Osteocyte (in vitro differentiated cells): Measurements from ENCODE around the gene SPATA7. TPM values are rescaled to one million over a fixed set of nuclear protein-coding genes. Genes with fewer than 3 reads are reported as not detected.

Experiments used
- DNase-seq: peaks from one replicate; pipeline ENCODE4 v3.0.0; 2021; ENCODE audit warnings: mixed read lengths; ENCODE audit not compliant: unreplicated experiment; ENCODE audit errors: extremely low spot score
- H3K27ac Mint-ChIP-seq: one replicate; pipeline ENCODE4 v1.8.0; 2021; ENCODE audit warnings: mild to moderate bottlenecking, mixed read lengths; ENCODE audit not compliant: unreplicated experiment
- H3K27me3 Mint-ChIP-seq: one replicate; pipeline ENCODE4 v1.8.0; 2021; ENCODE audit warnings: mixed read lengths; ENCODE audit not compliant: unreplicated experiment
- H3K36me3 Mint-ChIP-seq: one replicate; pipeline ENCODE4 v1.8.0; 2021; ENCODE audit warnings: mixed read lengths; ENCODE audit not compliant: unreplicated experiment
- H3K4me1 Mint-ChIP-seq: one replicate; pipeline ENCODE4 v1.8.0; 2021; ENCODE audit warnings: mixed read lengths; ENCODE audit not compliant: unreplicated experiment
- H3K4me3 Mint-ChIP-seq: one replicate; pipeline ENCODE4 v1.8.0; 2021; ENCODE audit warnings: mild to moderate bottlenecking, moderate library complexity, mixed read lengths; ENCODE audit not compliant: unreplicated experiment
- H3K9me3 Mint-ChIP-seq: one replicate; pipeline ENCODE4 v1.8.0; 2021; ENCODE audit warnings: mixed read lengths; ENCODE audit not compliant: unreplicated experiment
- total RNA-seq: library from RNA; stranded (reverse); gene quantifications from 2 replicates; pipeline ENCODE4 v1.2.1, GENCODE V29; 2021
- TF ChIP-seq, protein P1 (sequence below): fragments of 200-600 bp; sonication (generic); IDR thresholded peaks from 2 replicates; pipeline ENCODE4 v1.5.0; 2021; ENCODE audit warnings: antibody characterized with exemption, mild to moderate bottlenecking, moderate library complexity

Gene SPATA7
- total RNA-seq, 1 donor from 2014 or later: 13.2 TPM

DNA sequence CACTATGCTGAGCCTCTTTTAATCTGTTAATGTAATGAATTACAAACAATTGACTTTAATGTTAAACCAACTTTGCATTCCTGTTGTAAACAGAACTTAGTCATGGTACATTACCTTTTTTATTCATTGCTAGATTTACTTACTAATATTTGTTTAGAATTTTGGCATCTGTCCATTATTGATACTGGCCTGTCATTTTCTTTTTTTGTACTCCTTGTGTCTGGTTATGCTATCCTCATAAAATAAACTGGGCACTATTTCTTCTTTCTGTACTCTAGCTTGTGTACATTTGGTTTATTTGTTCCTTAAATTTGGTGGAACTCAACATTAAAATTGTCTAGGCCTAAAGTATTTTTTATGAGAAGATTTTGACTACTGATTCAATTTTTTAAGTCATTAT is 32.1 kb downstream of the SPATA7 start:
- peaks cover 30% of the 10 kb centered on the region for H3K9me3 Mint-ChIP-seq

GRCh38 chr14:88420187-88420586 is 34.7 kb downstream of the SPATA7 start:
- no peaks in the 10 kb centered on the region for H3K27me3 Mint-ChIP-seq
- DNase-seq: no peak

More for the DNA sequence above, 32.1 kb downstream of the SPATA7 start:
- Mint-ChIP-seq H3K4me1 (no peaks in the 10 kb centered on the region), H3K27ac (no peak overlapping the region), H3K4me3 (no peak overlapping the region), H3K36me3 (peaks cover 57% of the 10 kb centered on the region), H3K27me3 (no peaks in the 10 kb centered on the region)
- TF ChIP-seq, protein P1, sequence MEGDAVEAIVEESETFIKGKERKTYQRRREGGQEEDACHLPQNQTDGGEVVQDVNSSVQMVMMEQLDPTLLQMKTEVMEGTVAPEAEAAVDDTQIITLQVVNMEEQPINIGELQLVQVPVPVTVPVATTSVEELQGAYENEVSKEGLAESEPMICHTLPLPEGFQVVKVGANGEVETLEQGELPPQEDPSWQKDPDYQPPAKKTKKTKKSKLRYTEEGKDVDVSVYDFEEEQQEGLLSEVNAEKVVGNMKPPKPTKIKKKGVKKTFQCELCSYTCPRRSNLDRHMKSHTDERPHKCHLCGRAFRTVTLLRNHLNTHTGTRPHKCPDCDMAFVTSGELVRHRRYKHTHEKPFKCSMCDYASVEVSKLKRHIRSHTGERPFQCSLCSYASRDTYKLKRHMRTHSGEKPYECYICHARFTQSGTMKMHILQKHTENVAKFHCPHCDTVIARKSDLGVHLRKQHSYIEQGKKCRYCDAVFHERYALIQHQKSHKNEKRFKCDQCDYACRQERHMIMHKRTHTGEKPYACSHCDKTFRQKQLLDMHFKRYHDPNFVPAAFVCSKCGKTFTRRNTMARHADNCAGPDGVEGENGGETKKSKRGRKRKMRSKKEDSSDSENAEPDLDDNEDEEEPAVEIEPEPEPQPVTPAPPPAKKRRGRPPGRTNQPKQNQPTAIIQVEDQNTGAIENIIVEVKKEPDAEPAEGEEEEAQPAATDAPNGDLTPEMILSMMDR: no peak
- DNase-seq: no peak

DNA sequence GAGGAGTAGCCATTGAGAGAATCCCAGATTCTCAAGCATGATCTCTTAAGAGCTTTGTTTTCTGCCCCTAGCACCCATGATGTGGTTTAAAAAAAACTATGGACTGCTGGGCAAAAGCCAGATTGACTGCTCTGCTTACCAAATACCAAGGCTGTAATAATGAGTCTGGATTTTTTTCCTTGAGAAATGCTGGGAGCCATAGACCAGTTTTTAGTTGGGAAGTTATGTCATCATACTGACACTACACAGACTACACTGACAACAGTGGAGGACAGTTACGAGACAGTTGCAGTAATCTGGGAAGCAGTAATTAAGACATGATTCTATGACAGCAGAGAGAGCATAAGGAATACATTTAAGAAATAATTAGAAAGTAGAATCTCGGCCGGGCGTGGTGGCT is 35.8 kb downstream of the SPATA7 start:
- H3K27me3 Mint-ChIP-seq: no peaks in the 10 kb centered on the region
- H3K27ac Mint-ChIP-seq: no peak overlapping the region
- H3K9me3 Mint-ChIP-seq: peaks cover 8% of the 10 kb centered on the region
- TF ChIP-seq, protein P1: no peak
- H3K4me1 Mint-ChIP-seq: peaks cover 4% of the 10 kb centered on the region
- H3K4me3 Mint-ChIP-seq: no peak overlapping the region
- H3K36me3 Mint-ChIP-seq: peaks cover 28% of the 10 kb centered on the region
- DNase-seq: no peak

More at GRCh38 chr14:88420187-88420586, 34.7 kb downstream of the SPATA7 start:
- Mint-ChIP-seq H3K36me3 (peaks cover 37% of the 10 kb centered on the region), H3K9me3 (peaks cover 14% of the 10 kb centered on the region), H3K27ac (no peak overlapping the region), H3K4me3 (no peak overlapping the region), H3K4me1 (peaks cover 3% of the 10 kb centered on the region)
- TF ChIP-seq, protein P1: no peak

DNA sequence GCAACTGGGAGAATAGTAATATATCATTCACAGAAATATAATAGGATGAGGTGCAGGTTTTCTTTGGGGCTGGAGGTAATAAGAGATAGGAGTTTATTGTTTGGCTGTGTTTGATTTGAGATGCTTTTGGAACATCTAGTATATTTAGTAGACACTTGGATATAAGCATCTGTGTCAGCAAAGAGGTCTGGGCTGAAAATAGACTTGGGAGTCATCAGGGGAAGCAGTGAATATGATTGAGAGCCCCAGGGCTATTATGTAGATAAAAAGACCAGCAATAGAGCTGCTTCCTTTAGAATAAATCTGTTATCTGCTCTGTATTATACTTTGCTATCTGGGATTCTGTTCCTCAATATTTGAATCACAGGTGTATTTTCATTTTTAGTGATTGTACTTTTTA is 36.6 kb downstream of the SPATA7 start:
- Mint-ChIP-seq H3K27me3 (no peaks in the 10 kb centered on the region), H3K36me3 (peaks cover 28% of the 10 kb centered on the region), H3K4me3 (no peak overlapping the region), H3K9me3 (peaks cover 8% of the 10 kb centered on the region), H3K27ac (no peak overlapping the region), H3K4me1 (peaks cover 6% of the 10 kb centered on the region)
- DNase-seq: no peak
- TF ChIP-seq, protein P1: no peak

DNA sequence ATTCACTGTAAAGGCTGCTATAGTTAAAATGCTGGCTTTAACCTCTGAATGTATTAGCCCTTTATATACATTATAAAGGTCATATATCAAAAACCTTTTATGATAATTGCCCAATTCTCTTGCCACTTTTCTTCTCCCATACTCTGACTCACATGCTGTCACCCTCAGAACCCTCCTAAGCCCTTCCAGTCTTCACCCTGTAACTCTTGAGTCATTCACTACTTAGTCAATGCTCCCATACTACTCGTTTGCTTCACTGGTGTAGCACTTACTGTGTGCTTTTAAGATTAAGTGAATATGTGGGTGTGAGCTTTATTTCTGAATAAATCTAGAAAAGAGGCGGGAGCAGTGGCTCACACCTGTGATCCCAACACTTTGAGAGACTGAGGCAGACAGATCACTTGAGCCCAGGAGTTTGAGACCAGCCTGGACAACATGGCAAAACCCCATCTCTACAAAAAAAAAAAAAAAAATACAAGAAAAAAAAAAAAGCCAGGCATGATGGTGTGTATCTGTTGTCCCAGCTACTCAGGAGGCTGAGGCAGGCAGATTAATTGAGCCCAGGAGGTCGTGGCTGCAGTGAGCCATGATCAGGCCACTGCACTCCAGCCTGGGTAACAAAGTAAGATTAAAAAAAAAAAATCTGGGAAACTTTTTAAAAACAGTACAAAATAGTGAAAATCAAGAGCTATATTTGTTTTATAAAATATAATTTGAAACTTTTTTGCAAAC is 37.6 kb downstream of the SPATA7 start:
- H3K36me3 Mint-ChIP-seq: peaks cover 18% of the 10 kb centered on the region
- DNase-seq: no peak
- no peak overlapping the region for H3K27ac Mint-ChIP-seq
- H3K27me3 Mint-ChIP-seq: no peaks in the 10 kb centered on the region
- TF ChIP-seq, protein P1: no peak
- peaks cover 1% of the 10 kb centered on the region for H3K9me3 Mint-ChIP-seq
- H3K4me1 Mint-ChIP-seq: peaks cover 6% of the 10 kb centered on the region
- H3K4me3 Mint-ChIP-seq: no peak overlapping the region
